Measurements from ENCODE around the gene CTIF. TPM values are rescaled to one million over a fixed set of nuclear protein-coding genes. Genes with fewer than 3 reads are reported as not detected.

The CTIF gene
- total RNA-seq, 1 donor: 65.9 TPM

- Histone ChIP-seq H2AFZ (ENCODE audit: low read length) (no peak overlapping the region), H4K20me1 (ENCODE audit: insufficient read depth, low read length) (no peaks in the 10 kb centered on the region), H3K36me3 (ENCODE audit: insufficient read depth, low read length) (peaks cover 20% of the 10 kb centered on the region), H3K4me2 (ENCODE audit: insufficient read depth, low read length) (peak overlapping the region; percentile 63), H3K4me1 (ENCODE audit: insufficient read depth, low read length) (peaks cover 53% of the 10 kb centered on the region), H3K4me3 (ENCODE audit: insufficient read depth, low read length) (no peak overlapping the region), H3K27me3 (ENCODE audit: insufficient read depth, low read length) (no peaks in the 10 kb centered on the region), H3K79me2 (ENCODE audit: insufficient read depth, low read length) (peaks cover 13% of the 10 kb centered on the region), H3K9me3 (ENCODE audit: low read depth, low read length) (no peaks in the 10 kb centered on the region), H3K27ac (ENCODE audit: low read depth, low read length) (peak overlapping the region; percentile 85)
- DNase-seq (ENCODE audit: insufficient read length, low spot score, missing footprints): peak; percentile 94
- TF ChIP-seq CTCF (IDR thresholded peaks at IDR 0.05; ENCODE audit: extremely low read depth, low read depth, low read length): no peak
Measured at GRCh38 chr18:48782381-48782861, 243.6 kb downstream of the CTIF start.

- Histone ChIP-seq H3K79me2 (ENCODE audit: insufficient read depth, low read length) (peaks cover 11% of the 10 kb centered on the region), H3K4me1 (ENCODE audit: insufficient read depth, low read length) (peaks cover 45% of the 10 kb centered on the region), H3K9me3 (ENCODE audit: low read depth, low read length) (no peaks in the 10 kb centered on the region), H3K27ac (ENCODE audit: low read depth, low read length) (no peak overlapping the region), H3K4me3 (ENCODE audit: insufficient read depth, low read length) (no peak overlapping the region), H2AFZ (ENCODE audit: low read length) (no peak overlapping the region), H3K27me3 (ENCODE audit: insufficient read depth, low read length) (no peaks in the 10 kb centered on the region), H4K20me1 (ENCODE audit: insufficient read depth, low read length) (no peaks in the 10 kb centered on the region), H3K36me3 (ENCODE audit: insufficient read depth, low read length) (peaks cover 22% of the 10 kb centered on the region), H3K4me2 (ENCODE audit: insufficient read depth, low read length) (no peak overlapping the region)
- TF ChIP-seq CTCF (IDR thresholded peaks at IDR 0.05; ENCODE audit: extremely low read depth, low read depth, low read length): no peak
- peak; percentile 72 for DNase-seq (ENCODE audit: insufficient read length, low spot score, missing footprints)
Measured at GRCh38 chr18:48783616-48784520, 245.0 kb downstream of the CTIF start.

GRCh38 chr18:48784656-48785055 is 245.8 kb downstream of the CTIF start:
- Histone ChIP-seq H2AFZ (ENCODE audit: low read length) (no peak overlapping the region), H3K4me1 (ENCODE audit: insufficient read depth, low read length) (peaks cover 41% of the 10 kb centered on the region), H3K27ac (ENCODE audit: low read depth, low read length) (no peak overlapping the region), H3K4me2 (ENCODE audit: insufficient read depth, low read length) (no peak overlapping the region), H4K20me1 (ENCODE audit: insufficient read depth, low read length) (no peaks in the 10 kb centered on the region), H3K27me3 (ENCODE audit: insufficient read depth, low read length) (no peaks in the 10 kb centered on the region), H3K9me3 (ENCODE audit: low read depth, low read length) (no peaks in the 10 kb centered on the region), H3K4me3 (ENCODE audit: insufficient read depth, low read length) (no peak overlapping the region), H3K36me3 (ENCODE audit: insufficient read depth, low read length) (peaks cover 23% of the 10 kb centered on the region), H3K79me2 (ENCODE audit: insufficient read depth, low read length) (peaks cover 3% of the 10 kb centered on the region)
- TF ChIP-seq CTCF (IDR thresholded peaks at IDR 0.05; ENCODE audit: extremely low read depth, low read depth, low read length): no peak
- peak; percentile 35 for DNase-seq (ENCODE audit: insufficient read length, low spot score, missing footprints)

- no peak overlapping the region for H3K27ac ChIP-seq (ENCODE audit: low read depth, low read length)
- no peaks in the 10 kb centered on the region for H3K79me2 ChIP-seq (ENCODE audit: insufficient read depth, low read length)
- TF ChIP-seq CTCF (IDR thresholded peaks at IDR 0.05; ENCODE audit: extremely low read depth, low read depth, low read length): no peak
- H3K4me2 ChIP-seq (ENCODE audit: insufficient read depth, low read length): no peak overlapping the region
- H3K27me3 ChIP-seq (ENCODE audit: insufficient read depth, low read length): no peaks in the 10 kb centered on the region
- H2AFZ ChIP-seq (ENCODE audit: low read length): no peak overlapping the region
- H3K4me1 ChIP-seq (ENCODE audit: insufficient read depth, low read length): peaks cover 36% of the 10 kb centered on the region
- DNase-seq (ENCODE audit: insufficient read length, low spot score, missing footprints): peak; percentile 64
- no peaks in the 10 kb centered on the region for H4K20me1 ChIP-seq (ENCODE audit: insufficient read depth, low read length)
- H3K36me3 ChIP-seq (ENCODE audit: insufficient read depth, low read length): peaks cover 23% of the 10 kb centered on the region
- H3K9me3 ChIP-seq (ENCODE audit: low read depth, low read length): no peaks in the 10 kb centered on the region
- no peak overlapping the region for H3K4me3 ChIP-seq (ENCODE audit: insufficient read depth, low read length)
Measured at GRCh38 chr18:48785091-48785614, 246.3 kb downstream of the CTIF start.
